Stimulated activated CD4-positive, alpha-beta T cell treated with anti-CD3 and anti-CD28 coated beads, TNF-alpha, amount 100 ng/mL, for 24 hours (primary cell): ENCODE results near the gene ZNF333.
"Not testable (repeated sequence)": the region's sequence is repeated elsewhere in the genome, so short reads cannot be mapped to it uniquely, and the experiment has no call there.

Experiments used
- DNase-seq, 3 experiments: peaks; one replicate each; pipeline ENCODE4 v3.0.0-alpha.2; 2020; ENCODE audit warnings: low read depth in 3 of 3

Gene ZNF333

DNA sequence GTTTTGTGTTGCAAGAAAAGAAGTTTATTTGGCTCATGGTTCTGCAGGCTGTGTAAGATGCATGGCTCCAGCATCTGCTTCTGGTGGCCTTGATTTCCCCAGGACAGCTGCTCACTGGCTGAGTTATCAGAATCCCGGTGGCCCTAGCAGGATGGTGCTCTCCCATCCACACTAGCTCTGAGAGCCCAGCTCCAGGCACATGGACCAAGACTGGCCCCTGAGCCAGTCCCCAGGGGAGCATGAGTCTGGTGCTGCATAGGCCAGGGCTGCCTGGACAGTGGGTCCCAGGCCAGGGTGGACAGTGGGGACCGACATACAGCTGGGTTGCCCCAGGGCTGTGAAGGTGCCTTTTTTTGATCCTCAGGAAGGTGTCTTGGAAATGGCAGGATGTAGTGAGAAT lies 78.2 kb downstream of the ZNF333 start:
- DNase-seq, result no peak

DNA sequence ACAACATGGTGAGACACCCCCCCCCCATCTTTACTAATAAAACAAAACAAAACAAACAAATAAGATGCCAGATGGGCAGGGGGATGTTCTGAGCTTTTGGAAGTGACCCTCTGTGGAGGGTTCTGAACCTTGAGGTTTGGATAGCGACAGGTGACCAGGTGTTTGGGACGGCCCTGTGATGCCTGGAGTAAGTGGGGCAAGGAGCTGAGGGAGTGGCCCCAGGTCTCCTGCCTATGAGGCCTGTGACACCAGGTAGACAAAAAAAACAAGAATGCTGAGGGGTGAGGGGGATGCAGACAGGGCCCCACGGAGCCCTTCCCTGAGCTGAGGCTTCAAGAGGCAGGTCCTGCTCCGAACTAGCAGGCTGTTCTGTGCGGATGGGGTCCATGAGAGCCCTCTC lies 79.4 kb downstream of the ZNF333 start:
- no peak for DNase-seq

DNA sequence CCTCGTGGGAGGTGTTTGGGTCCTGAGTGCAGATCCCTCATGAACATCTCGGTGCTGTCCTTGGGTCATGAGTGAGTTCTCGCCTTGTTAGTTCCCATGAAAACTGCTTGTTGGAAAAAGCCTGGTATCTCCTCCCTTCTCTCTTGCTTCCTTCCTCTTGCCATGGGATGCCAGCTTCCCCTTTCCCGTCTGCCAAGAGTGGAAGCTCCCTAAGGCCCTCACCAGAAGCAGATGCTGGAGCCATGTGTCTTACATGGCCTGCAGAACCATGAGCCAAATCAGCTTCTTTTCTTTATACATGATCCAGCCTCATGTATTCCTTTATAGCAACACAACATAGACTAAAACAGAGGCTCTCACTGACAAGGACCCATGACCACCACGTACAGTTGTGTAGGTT lies 80.3 kb downstream of the ZNF333 start:
- no peak for DNase-seq

DNA sequence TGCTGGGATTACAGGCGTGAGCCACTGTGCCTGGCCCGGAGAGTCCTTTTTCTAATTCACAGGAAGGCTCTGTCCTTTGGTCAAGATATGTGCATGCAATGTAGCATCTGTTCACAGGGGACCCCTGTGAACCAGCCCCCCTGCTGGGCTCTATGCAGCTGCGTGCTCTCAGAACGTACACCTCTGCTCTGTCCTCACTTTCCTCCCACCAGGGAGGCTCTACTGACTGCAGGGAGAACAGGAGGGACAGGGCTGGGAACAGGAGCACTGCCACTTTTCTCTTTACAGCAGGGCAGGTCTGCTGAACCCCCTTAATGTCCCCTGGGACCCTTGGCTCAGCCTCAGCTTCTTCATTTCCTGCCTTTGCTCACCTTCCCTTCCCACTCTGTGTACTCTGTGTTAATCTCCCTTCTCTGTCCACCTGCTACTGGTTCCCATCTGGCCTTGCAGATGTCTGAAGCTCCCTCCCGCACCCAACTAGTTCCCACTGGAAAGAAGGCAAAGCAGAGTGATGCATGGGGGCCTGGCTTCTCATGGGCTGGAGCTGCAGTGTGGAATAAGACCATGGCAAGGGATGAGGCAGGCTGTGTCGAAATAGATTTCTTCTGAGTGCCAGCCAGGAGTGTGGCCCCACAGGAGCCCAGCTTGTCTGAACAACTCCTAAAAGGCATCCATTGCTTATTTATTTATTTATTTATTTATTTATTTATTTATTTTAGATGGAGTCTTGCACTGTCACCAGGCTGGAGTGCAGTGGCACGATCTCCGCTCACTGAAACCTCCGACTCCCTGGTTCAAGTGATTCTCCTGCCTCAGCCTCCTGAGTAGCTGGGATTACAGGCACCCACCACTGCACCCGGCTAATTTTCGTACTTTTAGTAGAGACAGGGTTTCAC lies 81.3 kb downstream of the ZNF333 start:
- DNase-seq, result no peak

DNA sequence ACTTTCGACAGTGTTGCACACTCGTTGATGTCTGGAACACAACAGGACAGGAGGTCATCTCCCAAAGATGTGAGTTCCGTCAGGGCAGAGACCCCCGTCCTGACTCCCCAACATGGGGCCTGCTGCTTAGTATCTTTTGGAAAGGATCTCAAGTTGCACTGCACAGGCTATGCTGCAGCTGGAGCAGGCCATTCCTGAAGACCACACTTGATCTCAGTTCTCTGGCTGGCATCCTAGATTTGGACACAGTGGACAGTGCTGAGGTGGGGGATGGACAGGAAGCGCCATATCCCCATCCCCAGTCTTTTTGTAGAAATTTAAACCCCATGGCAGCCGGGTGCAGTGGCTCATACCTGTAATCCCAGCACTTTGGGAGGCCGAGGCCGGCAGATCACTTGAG lies 82.6 kb downstream of the ZNF333 start:
- DNase-seq, result no peak

DNA sequence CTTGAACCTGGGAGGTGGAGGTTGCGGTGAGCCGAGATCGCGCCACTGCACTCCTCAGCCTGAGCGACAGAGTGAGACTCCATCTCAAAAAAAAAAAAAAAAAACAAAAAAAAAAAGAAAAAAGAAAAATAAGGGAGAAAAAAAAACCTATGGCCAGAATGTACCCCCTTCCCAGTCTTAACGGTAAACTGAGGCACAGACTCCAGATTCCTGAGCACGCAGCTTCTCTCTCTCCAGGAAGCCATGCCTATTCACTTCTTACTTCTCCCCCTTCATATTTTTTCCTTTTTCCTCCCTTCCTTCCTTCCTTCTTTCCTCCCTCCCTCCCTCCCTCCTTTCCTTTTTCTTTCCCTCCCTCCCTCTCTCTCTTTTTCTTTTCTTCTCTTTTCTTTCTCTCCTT lies 83.1 kb downstream of the ZNF333 start:
- DNase-seq, result no peak

DNA sequence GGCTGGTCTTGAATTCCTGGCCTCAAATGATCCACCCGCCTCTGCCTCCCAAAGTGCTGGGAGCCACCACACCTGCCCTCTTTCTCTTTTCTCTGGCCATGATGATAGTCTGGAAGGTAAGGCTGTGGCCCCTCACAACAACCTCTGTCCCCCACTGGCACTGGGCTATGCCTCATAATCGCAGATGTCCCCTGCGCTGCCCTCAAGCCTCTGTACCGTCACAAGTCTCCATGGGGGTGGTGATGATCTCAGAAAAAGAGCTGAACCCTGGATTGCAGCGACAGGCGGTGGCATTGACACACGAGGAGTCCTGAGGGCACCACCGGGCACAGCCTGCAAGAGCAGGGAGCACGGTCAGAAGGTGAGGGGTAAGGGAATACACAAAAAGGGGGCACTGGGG lies 83.9 kb downstream of the ZNF333 start:
- DNase-seq, result not testable (repeated sequence)

DNA sequence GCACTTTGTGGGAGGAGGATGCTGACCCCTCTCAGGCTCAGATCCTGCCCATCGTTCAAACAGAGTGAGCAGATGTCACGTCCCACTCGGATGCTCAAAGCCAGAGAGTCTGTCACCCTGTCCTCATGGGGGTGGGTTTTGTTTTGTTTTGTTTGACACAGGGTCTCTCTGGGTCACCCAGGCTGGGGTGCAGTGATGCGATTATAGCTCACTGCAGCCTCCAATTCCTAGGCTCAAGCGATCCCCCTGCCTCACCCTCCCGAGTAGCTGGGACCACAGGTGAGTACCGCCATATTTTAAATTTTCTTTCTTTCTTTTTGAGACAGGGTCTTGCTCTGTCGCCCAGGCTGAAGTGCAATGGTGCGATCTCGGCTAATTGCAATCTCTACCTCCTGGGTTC lies 84.5 kb downstream of the ZNF333 start:
- DNase-seq, result no peak

DNA sequence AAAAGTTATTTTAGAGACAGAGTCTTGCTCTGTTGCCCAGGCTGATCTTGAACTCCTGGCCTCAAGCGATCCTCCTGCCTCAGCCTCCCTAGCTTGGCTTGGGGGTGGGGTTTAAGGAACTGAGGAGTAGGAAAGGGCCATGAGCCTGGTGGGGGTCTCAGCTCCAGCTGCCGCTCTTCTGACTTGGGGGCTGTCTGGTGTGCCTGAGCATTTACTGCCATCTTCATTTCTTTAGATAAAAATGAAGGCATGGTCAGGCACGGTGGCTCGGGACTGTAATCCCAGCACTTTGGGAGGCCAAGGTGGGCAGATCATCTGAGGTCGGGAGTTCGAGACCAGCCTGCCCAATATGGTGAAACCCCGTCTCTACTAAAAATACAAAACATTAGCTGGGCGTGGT lies 85.5 kb downstream of the ZNF333 start:
- not testable (repeated sequence) for DNase-seq

DNA sequence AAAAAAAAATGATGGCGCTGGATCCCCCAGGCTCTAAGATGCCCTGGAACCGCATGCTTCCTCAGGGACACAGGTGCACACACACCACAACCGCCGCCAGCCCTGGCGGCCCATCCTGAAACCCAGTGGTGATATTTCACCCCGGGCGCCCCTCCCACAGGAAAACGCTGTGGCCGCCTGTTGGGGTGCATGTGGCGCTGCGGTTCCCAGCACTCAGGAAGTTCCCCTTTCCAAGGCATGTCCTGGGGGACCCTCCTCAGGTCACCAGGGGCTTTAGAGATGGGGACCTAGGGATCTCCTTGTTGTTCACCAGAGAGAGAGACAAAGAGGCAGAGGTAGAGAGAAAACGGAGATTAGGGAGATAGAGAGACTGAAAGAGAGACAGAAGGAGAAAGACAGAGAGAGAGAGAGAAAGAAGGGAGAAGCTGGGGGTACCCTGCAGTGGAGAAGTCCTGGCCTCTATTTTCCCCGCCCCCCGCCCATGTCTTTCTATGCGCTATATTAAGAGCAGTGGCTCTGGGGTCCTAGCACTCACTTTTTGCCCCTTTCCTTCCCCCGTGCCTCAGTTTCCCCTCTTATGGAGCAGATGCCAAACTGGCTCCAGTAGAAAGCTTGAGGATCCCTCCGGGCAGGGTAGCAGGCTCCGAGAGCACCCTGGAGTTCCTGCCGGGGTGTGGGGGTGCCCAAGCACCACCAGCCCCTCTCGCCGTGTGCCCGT lies 86.2 kb downstream of the ZNF333 start:
- DNase-seq, result no peak

DNA sequence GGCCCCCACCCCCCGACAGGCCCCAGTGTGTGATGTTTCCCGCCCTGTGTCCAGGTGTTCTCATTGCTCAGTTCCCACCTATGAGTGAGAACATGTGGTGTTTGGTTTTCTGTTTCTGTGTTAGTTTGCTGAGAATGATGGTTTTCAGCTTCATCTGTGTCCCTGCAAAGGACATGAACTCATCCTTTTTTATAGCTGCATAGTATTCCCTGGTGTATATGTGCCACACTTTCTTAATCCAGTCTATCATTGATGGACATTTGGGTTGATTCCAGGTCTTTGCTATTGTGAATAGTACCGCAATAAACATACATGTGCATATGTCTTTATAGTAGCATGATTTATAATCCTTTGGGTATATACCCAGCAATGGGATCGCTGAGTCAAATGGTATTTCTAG lies 87.8 kb downstream of the ZNF333 start:
- DNase-seq, result not testable (repeated sequence)

DNA sequence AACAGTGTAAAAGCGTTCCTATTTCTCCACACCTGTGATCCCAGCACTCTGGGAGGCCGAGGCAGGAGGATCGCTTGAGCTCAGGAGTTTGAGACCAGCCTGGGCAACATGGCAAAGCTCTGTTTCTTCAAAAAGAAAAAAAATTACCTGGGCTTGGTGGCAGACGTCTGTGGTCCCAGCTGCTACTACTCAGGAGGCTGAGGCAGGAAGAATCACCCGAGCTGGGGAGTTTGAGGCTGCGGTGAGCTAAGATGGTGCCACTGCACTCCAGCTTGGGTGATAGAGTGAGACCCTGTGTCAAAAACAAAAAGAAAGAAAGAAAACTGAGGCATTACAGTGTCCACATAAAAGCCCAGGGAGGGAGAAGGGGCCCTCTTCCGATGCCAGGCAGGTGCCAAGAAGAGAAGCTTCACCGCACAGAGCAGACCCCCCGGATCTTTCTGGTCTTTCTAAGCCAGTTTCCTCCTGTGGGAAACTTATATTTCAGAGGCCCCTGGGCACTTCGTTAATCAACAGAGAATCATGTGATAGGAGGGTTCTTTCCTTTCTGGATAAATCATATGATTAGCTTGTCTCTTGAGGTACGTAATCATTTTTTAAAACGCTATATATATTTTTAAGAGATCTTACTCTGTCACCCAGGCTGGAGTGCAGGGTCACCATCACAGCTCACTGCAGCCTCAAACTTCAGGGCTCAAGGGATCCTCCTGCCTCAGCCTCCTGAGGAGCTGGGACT lies 88.4 kb downstream of the ZNF333 start, which contains the start of gene ADGRE2:
TSS of gene ADGRE2 (minus strand) at position 451 of the 736 bp plus-strand sequence. CDS start 1,804 bp downstream, outside the sequence.
- DNase-seq, result not testable (repeated sequence)

DNA sequence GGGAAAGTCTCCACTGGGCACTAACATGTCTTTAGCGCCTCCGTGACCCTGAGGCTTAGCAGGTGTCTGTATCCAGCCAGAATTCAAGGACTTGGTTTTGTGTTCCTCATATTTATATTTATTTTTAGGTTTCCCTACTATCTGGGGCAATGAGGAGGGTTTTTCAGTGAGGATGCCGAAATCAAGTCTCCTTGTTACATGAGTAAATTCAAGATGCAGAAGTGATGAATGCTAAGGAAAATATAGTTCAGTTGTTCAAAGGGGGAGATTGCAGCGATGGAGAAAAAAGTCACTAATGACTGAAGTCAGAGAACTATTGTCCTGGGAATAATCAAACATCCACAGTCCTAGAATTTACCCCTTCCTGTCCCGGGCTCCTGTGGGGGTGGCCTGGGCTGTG lies 89.3 kb downstream of the ZNF333 start:
- DNase-seq, result no peak

DNA sequence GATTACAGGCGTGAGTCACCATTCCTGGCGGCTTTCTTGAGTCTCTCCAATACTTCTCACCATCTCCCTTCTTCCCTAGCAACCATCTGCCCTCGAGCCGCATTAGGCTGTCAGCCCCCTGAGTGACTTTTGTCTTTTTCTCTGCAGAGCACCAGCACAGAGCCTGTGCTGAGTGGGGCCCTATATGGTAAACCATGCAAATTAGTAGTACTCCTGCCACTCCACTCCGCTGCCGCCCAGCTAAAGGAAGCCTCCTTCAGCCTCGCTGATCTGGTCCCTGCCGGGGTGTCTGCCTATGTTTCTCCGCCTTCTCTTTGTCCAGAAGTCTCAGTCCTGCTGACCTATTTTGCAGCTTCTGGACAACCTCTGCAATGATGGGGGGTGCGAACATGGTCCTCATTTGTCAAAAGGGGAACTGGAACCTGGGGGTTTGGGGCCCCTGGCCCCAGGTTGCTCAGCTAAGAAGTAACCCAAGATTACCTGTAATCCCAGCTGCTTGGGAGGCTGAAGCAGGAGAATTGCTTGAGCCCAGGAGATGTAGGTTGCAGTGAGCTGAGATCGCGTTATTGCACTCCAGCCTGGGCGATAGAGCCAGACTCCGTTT lies 90.9 kb downstream of the ZNF333 start:
- not testable (repeated sequence) for DNase-seq

DNA sequence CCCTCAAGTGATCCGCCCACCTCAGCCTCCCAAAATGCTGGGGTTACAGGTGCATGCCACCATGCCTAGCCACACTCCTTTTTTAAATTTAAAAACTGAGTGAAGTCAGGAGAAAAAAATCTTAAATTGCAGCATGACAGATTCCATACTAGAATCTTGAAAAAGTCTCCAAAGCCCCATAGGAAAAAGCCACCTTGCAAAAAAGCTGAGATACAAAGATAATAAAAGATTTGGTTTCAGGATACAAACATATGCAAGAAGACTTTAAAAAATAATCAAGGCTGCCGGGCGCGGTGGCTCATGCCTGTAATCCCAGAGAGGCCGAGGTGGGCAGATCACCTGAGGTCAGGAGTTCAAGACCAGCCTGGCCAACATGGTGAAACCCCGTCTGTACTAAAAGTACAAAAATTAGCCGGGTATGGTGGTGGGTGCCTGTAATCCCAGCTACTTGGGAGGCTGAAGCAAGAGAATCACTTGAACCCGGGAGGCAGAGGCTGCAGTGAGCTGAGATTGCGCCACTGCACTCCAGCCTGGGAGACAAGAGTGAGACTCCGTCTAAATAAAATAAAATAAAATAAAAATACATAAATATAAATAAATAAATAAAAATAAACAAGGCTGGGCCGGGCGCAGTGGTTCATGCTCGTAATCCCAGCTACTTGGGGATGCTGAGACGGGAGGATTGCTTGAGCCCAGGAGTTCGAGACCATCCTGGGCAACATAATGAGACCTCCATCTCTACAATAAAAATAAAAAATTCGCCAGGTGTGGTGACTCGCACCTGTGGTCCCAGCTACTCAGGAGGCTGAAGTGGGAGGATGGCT lies 92.1 kb downstream of the ZNF333 start:
- DNase-seq, result not testable (repeated sequence)

DNA sequence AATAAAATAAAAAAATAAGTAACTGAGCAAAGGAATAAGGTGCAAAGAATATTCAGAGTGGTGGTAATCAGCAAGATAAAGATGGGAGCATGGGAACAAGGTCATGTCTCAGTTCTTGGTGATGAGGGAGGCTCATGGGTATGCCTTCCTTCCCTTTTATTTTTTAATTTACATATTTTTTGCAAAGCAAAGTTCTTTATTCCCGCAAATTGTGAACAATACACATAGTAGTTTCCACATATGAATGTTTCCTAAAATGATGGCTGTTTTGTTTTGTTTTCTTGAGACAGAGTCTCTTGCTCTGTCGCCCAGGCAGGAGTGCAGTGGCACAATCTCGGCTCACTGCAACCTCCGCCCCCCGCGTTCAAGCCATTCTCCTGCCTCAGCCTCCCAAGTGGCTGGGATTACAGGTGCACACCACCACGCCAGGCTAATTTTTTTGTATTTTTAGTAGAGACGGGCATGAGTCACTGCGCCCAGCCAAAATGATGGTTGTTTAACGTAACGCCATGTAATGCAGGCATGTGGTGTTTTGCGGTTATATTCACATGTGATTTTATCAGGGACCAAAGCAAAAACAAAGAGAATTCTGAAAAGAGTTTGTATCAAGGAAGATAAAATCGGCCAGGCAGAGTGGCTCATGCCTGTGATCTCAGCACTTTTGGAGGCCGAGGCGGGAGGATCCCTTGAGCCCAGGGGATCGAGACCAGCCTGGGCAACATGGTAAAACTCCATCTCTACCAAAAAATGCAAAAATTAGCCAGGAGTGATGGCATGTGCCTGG lies 93.0 kb downstream of the ZNF333 start:
- DNase-seq, result no peak
